A549 (cell line): ENCODE results near the gene EGFLAM. TPM values are rescaled to one million over a fixed set of nuclear protein-coding genes. Genes with fewer than 3 reads are reported as not detected.
A peak's percentile ranks its signal among the peaks of the same experiment; 100 is the strongest.

ENCODE experiments used
- ATAC-seq, 2 experiments: fragments of 200-7000 bp in 1 of 2; fragments of >200 bp in 1 of 2; cut with Nextera tagmentation in 1 of 2; cut with Tn5 transposase in 1 of 2; 3 replicates each; pipeline versions ENCODE4 v1.8.0 to v1.9.1; 2018 to 2020; ENCODE audit warnings: mild to moderate bottlenecking in 1 of 2, moderate library complexity in 1 of 2
- CTCF ChIA-PET: fragments of 300-600 bp; sonication (Branson Sonifier 250); formaldehyde crosslinking; extraction: SDS; loops from one replicate; lab custom pipeline; 2021; ENCODE audit warnings: antibody characterized with exemption, inconsistent platforms; lab: Yijun Ruan, JAX
- POLR2A ChIA-PET: fragments of 350-600 bp; formaldehyde crosslinking; extraction: SDS; loops from one replicate; lab custom pipeline; 2021; ENCODE audit warnings: antibody characterized with exemption, inconsistent platforms; lab: Yijun Ruan, JAX
- DNase-seq, 2 experiments: peaks; one replicate each; pipeline versions ENCODE4 v3.0.0 to v3.0.0-alpha.2; 2011 to 2016; ENCODE audit warnings: low read depth in 1 of 2, low spot score in 1 of 2
- FAIRE-seq: peaks from 2 replicates; lab custom pipeline; 2011; peaks lifted over from hg19 to GRCh38; lab: Jason Lieb, UNC
- H3K27ac ChIP-seq, 2 experiments: fragments of >200 bp; sonication (Bioruptor Twin); formaldehyde crosslinking; 3 replicates each; pipeline ENCODE4 v1.5.1; 2016 to 2017
- H3K4me1 ChIP-seq: fragments of >200 bp; sonication (Bioruptor Twin); formaldehyde crosslinking; 3 replicates; pipeline ENCODE4 v1.6.1; 2016
- H3K4me2 ChIP-seq: fragments of >200 bp; sonication (Bioruptor Twin); formaldehyde crosslinking; 3 replicates; pipeline ENCODE4 v1.6.1; 2016
- H3K4me3 ChIP-seq: fragments of >200 bp; sonication (Bioruptor Twin); formaldehyde crosslinking; 3 replicates; pipeline ENCODE4 v1.5.1; 2016
- H3K9me3 ChIP-seq: fragments of >200 bp; sonication (Bioruptor Twin); formaldehyde crosslinking; 3 replicates; pipeline ENCODE4 v1.6.1; 2016
- BHLHE40 ChIP-seq: IDR thresholded peaks from 2 replicates; pipeline ENCODE4 v1.6.1; 2012; ENCODE audit warnings: low read depth, low read length, inconsistent platforms
- CBX2 ChIP-seq: fragments of 200-600 bp; sonication (generic); IDR thresholded peaks from 2 replicates; pipeline ENCODE4 v1.6.1; 2016; ENCODE audit warnings: low read depth, mild to moderate bottlenecking, borderline replicate concordance
- CHD2 ChIP-seq: fragments of 150-350 bp; IDR thresholded peaks from 2 replicates; pipeline ENCODE4 v1.6.1; 2014; ENCODE audit warnings: low read length; ENCODE audit not compliant: partially characterized antibody
- CHD4 ChIP-seq: fragments of 200-600 bp; sonication (generic); IDR thresholded peaks from 2 replicates; pipeline ENCODE4 v1.6.1; 2016; ENCODE audit warnings: antibody characterized with exemption, mild to moderate bottlenecking, borderline replicate concordance
- EHF ChIP-seq: fragments of 250-450 bp; sonication (Bioruptor Pico); IDR thresholded peaks from 2 replicates; pipeline ENCODE4 v1.5.0; 2020; ENCODE audit warnings: mild to moderate bottlenecking
- EHMT2 ChIP-seq: fragments of 200-600 bp; sonication (generic); IDR thresholded peaks from 2 replicates; pipeline ENCODE4 v1.6.1; 2016; ENCODE audit warnings: antibody characterized with exemption, low read depth, mild to moderate bottlenecking, moderate library complexity
- ESRRA ChIP-seq: fragments of 150-350 bp; IDR thresholded peaks from 2 replicates; pipeline ENCODE4 v1.6.1; 2014; ENCODE audit warnings: mild to moderate bottlenecking, low read length, borderline replicate concordance
- FOSB ChIP-seq: fragments of 250-450 bp; sonication (Bioruptor Pico); IDR thresholded peaks from 2 replicates; pipeline ENCODE4 v1.5.0; 2020; ENCODE audit warnings: mild to moderate bottlenecking, moderate library complexity
- FOSL2 ChIP-seq, 2 experiments: fragments of 450-650 bp in 1 of 2; fragments of >200 bp in 1 of 2; sonication (Bioruptor Twin) in 1 of 2; formaldehyde crosslinking; IDR thresholded peaks; 2 replicates each; pipeline versions ENCODE4 v1.5.0 to v1.6.1; 2016 to 2020; ENCODE audit warnings: mild to moderate bottlenecking in 1 of 2, moderate library complexity in 1 of 2
- FOXS1 ChIP-seq: fragments of 250-450 bp; sonication (Bioruptor Pico); IDR thresholded peaks from 2 replicates; pipeline ENCODE4 v1.5.0; 2020; ENCODE audit warnings: mild to moderate bottlenecking, moderate library complexity
- HDAC2 ChIP-seq: fragments of 200-600 bp; sonication (generic); IDR thresholded peaks from 2 replicates; pipeline ENCODE4 v1.6.1; 2016
- HEYL ChIP-seq: fragments of 250-450 bp; sonication (Bioruptor Pico); IDR thresholded peaks from 2 replicates; pipeline ENCODE4 v1.8.0; 2021; ENCODE audit warnings: mild to moderate bottlenecking, moderate library complexity
- HMGXB4 ChIP-seq: fragments of 250-450 bp; sonication (Bioruptor Pico); IDR thresholded peaks from 2 replicates; pipeline ENCODE4 v1.5.0; 2021; ENCODE audit warnings: mild to moderate bottlenecking, moderate library complexity, borderline replicate concordance
- HOXB13 ChIP-seq: fragments of 250-450 bp; sonication (Bioruptor Pico); IDR thresholded peaks from 2 replicates; pipeline ENCODE4 v1.5.0; 2020; ENCODE audit warnings: low read depth, mild to moderate bottlenecking, moderate library complexity
- JUN ChIP-seq, 2 experiments: fragments of >200 bp; sonication (Bioruptor Twin); formaldehyde crosslinking; IDR thresholded peaks; 2 replicates in 1 of 2; 3 replicates in 1 of 2; pipeline ENCODE4 v1.6.1; 2016 to 2017
- MAX ChIP-seq: IDR thresholded peaks from 2 replicates; pipeline ENCODE4 v1.6.1; 2012
- NPAS2 ChIP-seq: fragments of 250-450 bp; sonication (Bioruptor Pico); IDR thresholded peaks from 2 replicates; pipeline ENCODE4 v1.8.0; 2022; ENCODE audit warnings: mild to moderate bottlenecking, moderate library complexity, borderline replicate concordance
- NR3C1 ChIP-seq: fragments of >200 bp; sonication (Bioruptor Twin); formaldehyde crosslinking; IDR thresholded peaks from 3 replicates; pipeline ENCODE4 v1.6.1; 2017
- POLR2AphosphoS2 ChIP-seq: conservative IDR thresholded peaks from 2 replicates; pipeline ENCODE4 v1.6.1; 2012; ENCODE audit warnings: low read length, improper control_type of control experiment, inconsistent platforms
- RAD21 ChIP-seq, 2 experiments: fragments of >200 bp in 1 of 2; sonication (Bioruptor Twin) in 1 of 2; formaldehyde crosslinking in 1 of 2; IDR thresholded peaks in 1 of 2; conservative IDR thresholded peaks in 1 of 2; 2 replicates in 1 of 2; 3 replicates in 1 of 2; pipeline ENCODE4 v1.6.1; 2012 to 2018; ENCODE audit warnings: inconsistent platforms in 1 of 2
- RARB ChIP-seq: fragments of 250-450 bp; sonication (Bioruptor Pico); IDR thresholded peaks from 2 replicates; pipeline ENCODE4 v1.8.0; 2021; ENCODE audit warnings: mild to moderate bottlenecking, moderate library complexity
- RCOR1 ChIP-seq: fragments of 150-350 bp; IDR thresholded peaks from 2 replicates; pipeline ENCODE4 v1.6.1; 2014; ENCODE audit warnings: antibody characterized with exemption, low read length, low read depth
- REST ChIP-seq: fragments of 200-600 bp; sonication (generic); IDR thresholded peaks from 2 replicates; pipeline ENCODE4 v1.6.1; 2016; ENCODE audit warnings: antibody characterized with exemption, mild to moderate bottlenecking, moderate library complexity
- SMC3 ChIP-seq: fragments of >200 bp; sonication (Bioruptor Twin); formaldehyde crosslinking; IDR thresholded peaks from 3 replicates; pipeline ENCODE4 v1.6.1; 2018; ENCODE audit warnings: inconsistent platforms
- SREBF2 ChIP-seq: fragments of 450-650 bp; IDR thresholded peaks from 2 replicates; pipeline ENCODE4 v1.6.1; 2014; ENCODE audit warnings: mild to moderate bottlenecking, moderate library complexity
- TP53 ChIP-seq: fragments of 250-450 bp; sonication (Bioruptor Pico); IDR thresholded peaks from 2 replicates; pipeline ENCODE4 v1.5.0; 2021; ENCODE audit warnings: mild to moderate bottlenecking, moderate library complexity
- ZNF302 ChIP-seq: fragments of 250-450 bp; sonication (Bioruptor Pico); IDR thresholded peaks from 2 replicates; pipeline ENCODE4 v1.9.0; 2021; ENCODE audit warnings: inconsistent platforms, mild to moderate bottlenecking, moderate library complexity
- WGBS: methylation state at CpG from one replicate; pipeline ENCODE4 v1.1.6; 2017; ENCODE audit errors: missing lambda C conversion rate; 5-methylcytosine and 5-hydroxymethylcytosine counted together
- polyA plus RNA-seq, 4 experiments: library from polyadenylated mRNA; depleted of rRNA in 3 of 4; stranded (reverse); fragments of >200 nt; fragmentation: RNase III in 1 of 4; extraction: RNeasy Plus Mini Kit Qiagen cat#74134 plus additional on column Dnase treatment in 1 of 4; gene quantifications; 2 replicates in 3 of 4; 3 replicates in 1 of 4; pipeline ENCODE4 v1.2.3, GENCODE V29; 2011 to 2017
- TF ChIP-seq, protein P1 (sequence below): fragments of >200 bp; sonication (Bioruptor Twin); formaldehyde crosslinking; IDR thresholded peaks from 3 replicates; pipeline ENCODE4 v1.5.1; 2016

EGFLAM gene
- polyA plus RNA-seq, 2 of the 4 experiments (the other 2 are of a cell fraction) = 0.13 TPM; not detected in 1

GRCh38 chr5:38438757-38439156 is 180.4 kb downstream of the EGFLAM start:
- no peak overlapping the region for H3K4me3 ChIP-seq
- ATAC-seq (no peak), DNase-seq (no peak), FAIRE-seq (no peak)
- no peak for TF ChIP-seq BHLHE40
- no peak for TF ChIP-seq HDAC2
- TF ChIP-seq HOXB13 (CRISPR knock-in tag) = no peak
- no peak for TF ChIP-seq SMC3
- no peak for TF ChIP-seq REST
- TF ChIP-seq FOSB (CRISPR knock-in tag) = no peak
- TF ChIP-seq CHD2 = no peak
- TF ChIP-seq HMGXB4 (CRISPR knock-in tag) = no peak
- TF ChIP-seq EHMT2 = no peak
- no peak for TF ChIP-seq TP53 (CRISPR knock-in tag)
- no peak for TF ChIP-seq ESRRA
- no peak for TF ChIP-seq SREBF2
- TF ChIP-seq HEYL (CRISPR knock-in tag) = no peak
- no peak for TF ChIP-seq MAX
- TF ChIP-seq ZNF302 = no peak
- no peak for TF ChIP-seq NPAS2
- no peak for TF ChIP-seq JUN (IDR thresholded peaks at IDR 0.05)
- TF ChIP-seq RCOR1 = no peak
- TF ChIP-seq NR3C1 = no peak
- H3K27ac ChIP-seq = no peak overlapping the region
- H3K4me2 ChIP-seq = no peak overlapping the region
- H3K9me3 ChIP-seq = no peaks in the 10 kb centered on the region
- POLR2A ChIA-PET = no interaction called here
- H3K4me1 ChIP-seq = peaks cover 3% of the 10 kb centered on the region; the same call in 1 of the 3 replicates
- 19% methylated on average over 1 of the region's 1 CpG for WGBS
- CTCF ChIA-PET = interaction anchor here (1.2 to 3.2 kb wide), 2 partner anchors 119 to 371 kb away, joined by 3 to 19 read pairs; no protein-coding TSS in a partner anchor

GRCh38 chr5:38441453-38442246 is 183.3 kb downstream of the EGFLAM start:
- WGBS = 23% methylated on average over 9 of the region's 9 CpGs
- ATAC-seq = peak; percentile 99 to 100
- FAIRE-seq = peak; percentile 93

More at GRCh38 chr5:38441453-38442246, 183.3 kb downstream of the EGFLAM start:
- DNase-seq = peak; percentile 82 to 92
- Histone ChIP-seq H3K27ac (0 out of 6 replicates have a peak overlapping the region, but pooled peaks of 1 of the 2 experiments have one; percentile 43), H3K4me1 (peaks cover 3% of the 10 kb centered on the region; the same call in 1 of the 3 replicates)
- TF ChIP-seq EHF = no peak
- TF ChIP-seq SMC3 = peak; percentile 98
- TF ChIP-seq FOSL2 (IDR thresholded peaks at IDR 0.05) = no peak
- 0 out of 2 replicates have a peak, but pooled peaks have one; percentile 3 for TF ChIP-seq FOSL2 (CRISPR knock-in tag; IDR thresholded peaks at IDR 0.05)
- no peak for TF ChIP-seq CBX2
- no peak for TF ChIP-seq CHD4
- no peak for TF ChIP-seq TP53 (CRISPR knock-in tag)
- TF ChIP-seq RARB (CRISPR knock-in tag) = no peak
- TF ChIP-seq MAX = peak; percentile 36; the same call in 1 of the 2 replicates
- TF ChIP-seq, protein P1, sequence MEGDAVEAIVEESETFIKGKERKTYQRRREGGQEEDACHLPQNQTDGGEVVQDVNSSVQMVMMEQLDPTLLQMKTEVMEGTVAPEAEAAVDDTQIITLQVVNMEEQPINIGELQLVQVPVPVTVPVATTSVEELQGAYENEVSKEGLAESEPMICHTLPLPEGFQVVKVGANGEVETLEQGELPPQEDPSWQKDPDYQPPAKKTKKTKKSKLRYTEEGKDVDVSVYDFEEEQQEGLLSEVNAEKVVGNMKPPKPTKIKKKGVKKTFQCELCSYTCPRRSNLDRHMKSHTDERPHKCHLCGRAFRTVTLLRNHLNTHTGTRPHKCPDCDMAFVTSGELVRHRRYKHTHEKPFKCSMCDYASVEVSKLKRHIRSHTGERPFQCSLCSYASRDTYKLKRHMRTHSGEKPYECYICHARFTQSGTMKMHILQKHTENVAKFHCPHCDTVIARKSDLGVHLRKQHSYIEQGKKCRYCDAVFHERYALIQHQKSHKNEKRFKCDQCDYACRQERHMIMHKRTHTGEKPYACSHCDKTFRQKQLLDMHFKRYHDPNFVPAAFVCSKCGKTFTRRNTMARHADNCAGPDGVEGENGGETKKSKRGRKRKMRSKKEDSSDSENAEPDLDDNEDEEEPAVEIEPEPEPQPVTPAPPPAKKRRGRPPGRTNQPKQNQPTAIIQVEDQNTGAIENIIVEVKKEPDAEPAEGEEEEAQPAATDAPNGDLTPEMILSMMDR = peak; percentile 97
- TF ChIP-seq FOXS1 (CRISPR knock-in tag) = no peak
- TF ChIP-seq POLR2AphosphoS2 = no peak
- peak; percentile 99 to 100 for TF ChIP-seq RAD21 (conservative IDR thresholded peaks at IDR 0.05 in 1 of 2, IDR thresholded peaks at IDR 0.05 in 1 of 2)
- TF ChIP-seq, all 56 proteins: peak for 5
- ChIA-PET CTCF (interaction anchor here (0.6 to 7.1 kb wide), 127 partner anchors 10 to 1124 kb away, joined by 3 to 242 read pairs (median 5); partner anchors contain the start of genes LIFR and OSMR), POLR2A (interaction anchor here (1.1 to 1.5 kb wide), 3 partner anchors 114 to 368 kb away, joined by 4 to 21 read pairs (median 4); partner anchors contain the start of gene LIFR)
- Histone ChIP-seq H3K4me3 (no peak overlapping the region), H3K9me3 (no peaks in the 10 kb centered on the region), H3K4me2 (no peak overlapping the region; the same call in 2 of the 3 replicates)
